ENCODE results near the gene ZNFX1. TPM values are rescaled to one million over a fixed set of nuclear protein-coding genes. Genes with fewer than 3 reads are reported as not detected.

ZNFX1 gene
- polyA plus RNA-seq (4.7 and 5.4 TPM in 2 replicates), polyA minus RNA-seq (17.8 and 18.8 TPM in 2 replicates)

DNA sequence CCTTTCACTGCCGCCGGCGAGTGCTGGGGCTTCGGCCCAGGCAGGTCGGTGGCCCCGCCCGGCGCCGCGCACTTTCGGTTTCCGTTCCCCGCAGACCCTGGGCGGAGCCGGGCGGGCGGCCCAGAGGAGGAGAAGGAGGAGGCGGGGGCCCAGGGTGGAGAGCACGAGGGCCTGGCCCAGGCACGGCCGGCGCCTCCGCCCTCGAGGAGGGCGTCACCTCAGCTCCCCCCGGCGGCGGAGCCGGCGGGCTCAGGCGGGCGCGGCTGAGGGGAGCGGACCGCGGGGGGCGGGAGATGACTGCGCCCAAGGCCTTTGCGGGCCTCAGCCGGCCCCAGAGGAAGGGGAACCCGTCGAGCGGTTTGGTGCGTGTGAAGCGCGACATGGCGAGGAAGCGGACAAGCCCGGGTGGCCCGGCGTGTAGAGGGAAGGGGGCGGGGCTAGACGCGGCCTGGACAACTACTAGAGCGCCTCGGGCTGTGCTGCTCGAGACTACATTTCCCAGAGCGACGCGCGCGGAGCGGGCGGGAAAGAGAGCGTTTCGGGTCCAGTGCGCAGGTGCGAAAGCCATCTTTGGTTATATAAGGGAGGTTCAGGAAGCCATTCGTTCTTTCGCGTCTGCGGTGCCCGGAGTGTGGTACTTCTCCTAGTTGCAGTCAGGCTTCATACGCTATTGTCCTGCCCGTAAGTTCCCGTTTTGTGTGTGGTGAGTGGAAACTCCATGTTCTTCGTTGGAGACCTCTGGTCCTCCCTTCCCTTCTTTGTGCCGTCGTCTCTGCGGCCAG, at the start of gene ZNFX1:
TSS of gene ZNFX1 (minus strand) at position 22 of the 782 bp plus-strand sequence. CDS start 2,218 bp downstream, outside the sequence.
- Histone ChIP-seq H2AFZ (ENCODE audit: low read depth, low read length) (peak within 1 kb of the TSS; percentile 62), H3K27ac (ENCODE audit: low read length) (peak within 1 kb of the TSS; percentile 92), H3K4me3 (ENCODE audit: low read length) (peak within 1 kb of the TSS; percentile 77), H3K27me3 (ENCODE audit: insufficient read depth, low read depth, low read length) (no peaks in the 10 kb centered on the region), H3K79me2 (replicated peaks; ENCODE audit: insufficient read depth, low read length) (peaks cover 56% of the 10 kb centered on the region), H4K20me1 (ENCODE audit: insufficient read depth) (no peaks in the 10 kb centered on the region), H3K9ac (ENCODE audit: low read length) (peak within 1 kb of the TSS; percentile 90), H3K9me3 (ENCODE audit: low read length) (no peaks in the 10 kb centered on the region), H3K9me2 (ENCODE audit: insufficient read depth, low read length) (no peaks in the 10 kb centered on the region), H3F3A (ENCODE audit: insufficient read depth, low read length, poor library complexity, severe bottlenecking) (no peaks in the 10 kb centered on the region), H3K36me3 (ENCODE audit: insufficient read depth, low read length) (peaks cover 17% of the 10 kb centered on the region), H3K4me2 (ENCODE audit: low read length) (peak within 1 kb of the TSS; percentile 100)
- TF ChIP-seq EP300 (conservative IDR thresholded peaks at IDR 0.05; ENCODE audit: poor library complexity, severe bottlenecking) (peak; percentile 44), MXI1 (conservative IDR thresholded peaks at IDR 0.05; ENCODE audit: poor library complexity, severe bottlenecking) (peak; percentile 69), EZH2 (IDR thresholded peaks at IDR 0.05; ENCODE audit: borderline replicate concordance, insufficient read depth, low read length, poor library complexity, severe bottlenecking) (no peak), TAF1 (IDR thresholded peaks at IDR 0.05; ENCODE audit: low read depth) (peak; percentile 81), POLR2AphosphoS5 (IDR thresholded peaks at IDR 0.05) (peak; percentile 100), RAD21 (conservative IDR thresholded peaks at IDR 0.05) (peak; percentile 16), SMC3 (conservative IDR thresholded peaks at IDR 0.05; ENCODE audit: poor library complexity) (no peak)
- TF ChIP-seq, protein P1, sequence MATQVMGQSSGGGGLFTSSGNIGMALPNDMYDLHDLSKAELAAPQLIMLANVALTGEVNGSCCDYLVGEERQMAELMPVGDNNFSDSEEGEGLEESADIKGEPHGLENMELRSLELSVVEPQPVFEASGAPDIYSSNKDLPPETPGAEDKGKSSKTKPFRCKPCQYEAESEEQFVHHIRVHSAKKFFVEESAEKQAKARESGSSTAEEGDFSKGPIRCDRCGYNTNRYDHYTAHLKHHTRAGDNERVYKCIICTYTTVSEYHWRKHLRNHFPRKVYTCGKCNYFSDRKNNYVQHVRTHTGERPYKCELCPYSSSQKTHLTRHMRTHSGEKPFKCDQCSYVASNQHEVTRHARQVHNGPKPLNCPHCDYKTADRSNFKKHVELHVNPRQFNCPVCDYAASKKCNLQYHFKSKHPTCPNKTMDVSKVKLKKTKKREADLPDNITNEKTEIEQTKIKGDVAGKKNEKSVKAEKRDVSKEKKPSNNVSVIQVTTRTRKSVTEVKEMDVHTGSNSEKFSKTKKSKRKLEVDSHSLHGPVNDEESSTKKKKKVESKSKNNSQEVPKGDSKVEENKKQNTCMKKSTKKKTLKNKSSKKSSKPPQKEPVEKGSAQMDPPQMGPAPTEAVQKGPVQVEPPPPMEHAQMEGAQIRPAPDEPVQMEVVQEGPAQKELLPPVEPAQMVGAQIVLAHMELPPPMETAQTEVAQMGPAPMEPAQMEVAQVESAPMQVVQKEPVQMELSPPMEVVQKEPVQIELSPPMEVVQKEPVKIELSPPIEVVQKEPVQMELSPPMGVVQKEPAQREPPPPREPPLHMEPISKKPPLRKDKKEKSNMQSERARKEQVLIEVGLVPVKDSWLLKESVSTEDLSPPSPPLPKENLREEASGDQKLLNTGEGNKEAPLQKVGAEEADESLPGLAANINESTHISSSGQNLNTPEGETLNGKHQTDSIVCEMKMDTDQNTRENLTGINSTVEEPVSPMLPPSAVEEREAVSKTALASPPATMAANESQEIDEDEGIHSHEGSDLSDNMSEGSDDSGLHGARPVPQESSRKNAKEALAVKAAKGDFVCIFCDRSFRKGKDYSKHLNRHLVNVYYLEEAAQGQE (IDR thresholded peaks at IDR 0.05; ENCODE audit: borderline replicate concordance): peak; percentile 93
- TF ChIP-seq, protein P2, sequence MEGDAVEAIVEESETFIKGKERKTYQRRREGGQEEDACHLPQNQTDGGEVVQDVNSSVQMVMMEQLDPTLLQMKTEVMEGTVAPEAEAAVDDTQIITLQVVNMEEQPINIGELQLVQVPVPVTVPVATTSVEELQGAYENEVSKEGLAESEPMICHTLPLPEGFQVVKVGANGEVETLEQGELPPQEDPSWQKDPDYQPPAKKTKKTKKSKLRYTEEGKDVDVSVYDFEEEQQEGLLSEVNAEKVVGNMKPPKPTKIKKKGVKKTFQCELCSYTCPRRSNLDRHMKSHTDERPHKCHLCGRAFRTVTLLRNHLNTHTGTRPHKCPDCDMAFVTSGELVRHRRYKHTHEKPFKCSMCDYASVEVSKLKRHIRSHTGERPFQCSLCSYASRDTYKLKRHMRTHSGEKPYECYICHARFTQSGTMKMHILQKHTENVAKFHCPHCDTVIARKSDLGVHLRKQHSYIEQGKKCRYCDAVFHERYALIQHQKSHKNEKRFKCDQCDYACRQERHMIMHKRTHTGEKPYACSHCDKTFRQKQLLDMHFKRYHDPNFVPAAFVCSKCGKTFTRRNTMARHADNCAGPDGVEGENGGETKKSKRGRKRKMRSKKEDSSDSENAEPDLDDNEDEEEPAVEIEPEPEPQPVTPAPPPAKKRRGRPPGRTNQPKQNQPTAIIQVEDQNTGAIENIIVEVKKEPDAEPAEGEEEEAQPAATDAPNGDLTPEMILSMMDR (IDR thresholded peaks at IDR 0.05; ENCODE audit: poor library complexity, severe bottlenecking): peak; percentile 51

DNA sequence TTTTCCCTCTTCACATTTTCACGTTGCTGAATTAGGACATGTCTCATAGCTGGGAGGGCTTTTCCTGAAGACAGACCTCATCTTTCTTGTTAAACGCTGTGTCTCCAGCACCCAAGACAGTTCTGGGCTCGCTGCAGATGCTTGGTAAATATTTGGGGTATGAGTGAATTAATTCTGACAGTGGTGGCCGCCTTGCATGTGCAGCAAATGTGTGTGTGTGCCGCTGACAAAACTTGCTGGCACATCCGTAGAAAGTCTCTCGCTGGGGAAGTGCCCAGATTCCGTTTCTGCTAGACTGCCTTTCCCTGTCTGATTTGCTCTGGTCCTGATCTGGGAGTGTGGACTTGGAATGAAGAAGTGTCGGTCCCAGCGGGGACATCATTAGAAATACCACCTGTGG, 48.2 kb upstream of the ZNFX1 start:
- Histone ChIP-seq H3K9me3 (ENCODE audit: low read length) (no peaks in the 10 kb centered on the region), H3K79me2 (replicated peaks; ENCODE audit: insufficient read depth, low read length) (no peaks in the 10 kb centered on the region), H4K20me1 (ENCODE audit: insufficient read depth) (no peaks in the 10 kb centered on the region), H3K4me3 (ENCODE audit: low read length) (no peak overlapping the region), H3K27me3 (ENCODE audit: insufficient read depth, low read depth, low read length) (peaks cover under 1% of the 10 kb centered on the region), H3K36me3 (ENCODE audit: insufficient read depth, low read length) (no peaks in the 10 kb centered on the region), H3K9ac (ENCODE audit: low read length) (no peak overlapping the region), H3F3A (ENCODE audit: insufficient read depth, low read length, poor library complexity, severe bottlenecking) (no peaks in the 10 kb centered on the region), H3K27ac (ENCODE audit: low read length) (no peak overlapping the region), H3K4me2 (ENCODE audit: low read length) (no peak overlapping the region), H3K9me2 (ENCODE audit: insufficient read depth, low read length) (no peaks in the 10 kb centered on the region), H2AFZ (ENCODE audit: low read depth, low read length) (no peak overlapping the region)
- TF ChIP-seq SMC3 (conservative IDR thresholded peaks at IDR 0.05; ENCODE audit: poor library complexity) (no peak), EZH2 (IDR thresholded peaks at IDR 0.05; ENCODE audit: borderline replicate concordance, insufficient read depth, low read length, poor library complexity, severe bottlenecking) (no peak), RAD21 (conservative IDR thresholded peaks at IDR 0.05) (no peak), MXI1 (conservative IDR thresholded peaks at IDR 0.05; ENCODE audit: poor library complexity, severe bottlenecking) (no peak), POLR2AphosphoS5 (IDR thresholded peaks at IDR 0.05) (no peak), EP300 (conservative IDR thresholded peaks at IDR 0.05; ENCODE audit: poor library complexity, severe bottlenecking) (no peak), TAF1 (IDR thresholded peaks at IDR 0.05; ENCODE audit: low read depth) (no peak)
- TF ChIP-seq, protein P1 (IDR thresholded peaks at IDR 0.05; ENCODE audit: borderline replicate concordance): no peak
- TF ChIP-seq, protein P2 (IDR thresholded peaks at IDR 0.05; ENCODE audit: poor library complexity, severe bottlenecking): no peak

Measured in neural cell (in vitro differentiated cells).